ENCODE measurements around the gene SPTBN1.

The SPTBN1 gene

GRCh38 chr2:54439582-54439981, 16.5 kb upstream of the SPTBN1 start (continued):
- TF ChIP-seq TSHZ2 (CRISPR knock-in tag; IDR thresholded peaks at IDR 0.05) (no peak), BACH2 (CRISPR knock-in tag; IDR thresholded peaks at IDR 0.05; ENCODE audit: borderline replicate concordance) (no peak), POU6F1 (CRISPR knock-in tag; IDR thresholded peaks at IDR 0.05; ENCODE audit: borderline replicate concordance, low read depth) (no peak), ESRRG (CRISPR knock-in tag; IDR thresholded peaks at IDR 0.05) (no peak)

- TF ChIP-seq RARB (CRISPR knock-in tag; IDR thresholded peaks at IDR 0.05) (no peak), OSR1 (CRISPR knock-in tag; IDR thresholded peaks at IDR 0.05) (no peak), ZFP3 (CRISPR knock-in tag; IDR thresholded peaks at IDR 0.05) (no peak), PATZ1 (CRISPR knock-in tag; IDR thresholded peaks at IDR 0.05; ENCODE audit: borderline replicate concordance) (no peak), CREB5 (CRISPR knock-in tag; IDR thresholded peaks at IDR 0.05; ENCODE audit: low read depth) (no peak), ZNF565 (CRISPR knock-in tag; conservative IDR thresholded peaks at IDR 0.05; ENCODE audit: low read depth) (no peak), GLIS3 (CRISPR knock-in tag; IDR thresholded peaks at IDR 0.05) (no peak)
- ATAC-seq, result no peak
Observed at GRCh38 chr2:54440050-54440449, 16.1 kb upstream of the SPTBN1 start.

- TF ChIP-seq CSRNP3 (CRISPR knock-in tag; IDR thresholded peaks at IDR 0.05), result no peak
- no peak for TF ChIP-seq POU6F1 (CRISPR knock-in tag; IDR thresholded peaks at IDR 0.05; ENCODE audit: borderline replicate concordance, low read depth)
- TF ChIP-seq ZFP3 (CRISPR knock-in tag; IDR thresholded peaks at IDR 0.05), result no peak
- TF ChIP-seq ZNF565 (CRISPR knock-in tag; conservative IDR thresholded peaks at IDR 0.05; ENCODE audit: low read depth), result no peak
- TF ChIP-seq ESRRG (CRISPR knock-in tag; IDR thresholded peaks at IDR 0.05), result no peak
- TF ChIP-seq TOX (CRISPR knock-in tag; IDR thresholded peaks at IDR 0.05; ENCODE audit: borderline replicate concordance), result no peak
- ATAC-seq, result no peak
Observed at GRCh38 chr2:54444503-54444902, 11.6 kb upstream of the SPTBN1 start.

GRCh38 chr2:54446122-54446521, 10.0 kb upstream of the SPTBN1 start:
- ATAC-seq, result no peak
- TF ChIP-seq ARNTL (CRISPR knock-in tag; IDR thresholded peaks at IDR 0.05; ENCODE audit: borderline replicate concordance, low read depth) (no peak), ESRRG (CRISPR knock-in tag; IDR thresholded peaks at IDR 0.05) (no peak), PPARA (CRISPR knock-in tag; IDR thresholded peaks at IDR 0.05; ENCODE audit: borderline replicate concordance) (no peak), POU6F1 (CRISPR knock-in tag; IDR thresholded peaks at IDR 0.05; ENCODE audit: borderline replicate concordance, low read depth) (no peak), TSHZ2 (CRISPR knock-in tag; IDR thresholded peaks at IDR 0.05) (no peak), OSR1 (CRISPR knock-in tag; IDR thresholded peaks at IDR 0.05) (no peak), GLIS3 (CRISPR knock-in tag; IDR thresholded peaks at IDR 0.05) (no peak), ZFP3 (CRISPR knock-in tag; IDR thresholded peaks at IDR 0.05) (no peak), TCF4 (CRISPR knock-in tag; IDR thresholded peaks at IDR 0.05; ENCODE audit: borderline replicate concordance) (no peak), ZNF8 (CRISPR knock-in tag; IDR thresholded peaks at IDR 0.05) (no peak), ZFP30 (CRISPR knock-in tag; IDR thresholded peaks at IDR 0.05) (no peak)
